ENCODE data around the gene KLHL1. TPM values are rescaled to one million over a fixed set of nuclear protein-coding genes. Genes with fewer than 3 reads are reported as not detected.

Gene KLHL1
- total and polyA plus RNA-seq, 12 donors: under 0.01 to 0.28 (median 0.08) TPM; not detected in 7

- Histone ChIP-seq H3K27me3 (no peaks in the 10 kb centered on the region), H3K9me3 (replicated peaks in 1 of 3) (no peaks in the 10 kb centered on the region), H3K27ac (no peak overlapping the region), H3K36me3 (replicated peaks in 1 of 2) (no peaks in the 10 kb centered on the region), H3K4me3 (no peak overlapping the region), H3K4me1 (replicated peaks in 1 of 2) (no peaks in the 10 kb centered on the region)
- intact Hi-C loops (cut with DNase I): no loop called here
- no peak for TF ChIP-seq POLR2A (IDR thresholded peaks at IDR 0.05)
- no peak for TF ChIP-seq CTCF (IDR thresholded peaks at IDR 0.05)
- WGBS, 4 donors: 58 to 68% (median 63%) methylated on average over 3 of the region's 3 CpGs
- DNase-seq: no peak
Measured at GRCh38 chr13:69690999-69691398, 417.3 kb downstream of the KLHL1 start.

- no peaks in the 10 kb centered on the region for H3K36me3 ChIP-seq (replicated peaks in 1 of 2)
- no peaks in the 10 kb centered on the region for H3K4me1 ChIP-seq (replicated peaks in 1 of 2)
- no peak overlapping the region for H3K4me3 ChIP-seq
- 61 to 69% (median 64%) methylated on average over 3 of the region's 3 CpGs for WGBS, 4 donors
- intact Hi-C loops (cut with DNase I): no loop called here
- no peak overlapping the region for H3K27ac ChIP-seq
- no peaks in the 10 kb centered on the region for H3K27me3 ChIP-seq
- no peaks in the 10 kb centered on the region for H3K9me3 ChIP-seq (replicated peaks in 1 of 3)
- TF ChIP-seq CTCF (IDR thresholded peaks at IDR 0.05) (no peak), POLR2A (IDR thresholded peaks at IDR 0.05) (no peak)
- DNase-seq: no peak
Measured at GRCh38 chr13:69683921-69684686, 424.1 kb downstream of the KLHL1 start.

GRCh38 chr13:69681722-69682121 is 426.5 kb downstream of the KLHL1 start:
- Histone ChIP-seq H3K27ac (no peak overlapping the region), H3K36me3 (replicated peaks in 1 of 2) (no peaks in the 10 kb centered on the region), H3K4me3 (no peak overlapping the region), H3K4me1 (replicated peaks in 1 of 2) (no peaks in the 10 kb centered on the region), H3K9me3 (replicated peaks in 1 of 3) (no peaks in the 10 kb centered on the region), H3K27me3 (no peaks in the 10 kb centered on the region)
- intact Hi-C loops (cut with DNase I): no loop called here
- WGBS, 4 donors: 53 to 63% (median 61%) methylated on average over 3 of the region's 3 CpGs
- TF ChIP-seq POLR2A (IDR thresholded peaks at IDR 0.05): no peak
- TF ChIP-seq CTCF (IDR thresholded peaks at IDR 0.05): no peak
- no peak for DNase-seq

- intact Hi-C loops (cut with DNase I): no loop called here
- no peak overlapping the region for H3K4me3 ChIP-seq
Measured at GRCh38 chr13:69677343-69677742, 430.9 kb downstream of the KLHL1 start.

More at GRCh38 chr13:69677343-69677742, 430.9 kb downstream of the KLHL1 start:
- WGBS, 4 donors: 71 to 83% (median 78%) methylated on average over 3 of the region's 3 CpGs
- H3K9me3 ChIP-seq (replicated peaks in 1 of 3): no peaks in the 10 kb centered on the region
- H3K36me3 ChIP-seq (replicated peaks in 1 of 2): no peaks in the 10 kb centered on the region
- H3K27me3 ChIP-seq: no peaks in the 10 kb centered on the region
- TF ChIP-seq POLR2A (IDR thresholded peaks at IDR 0.05) (no peak), CTCF (IDR thresholded peaks at IDR 0.05) (no peak)
- no peak overlapping the region for H3K27ac ChIP-seq
- no peaks in the 10 kb centered on the region for H3K4me1 ChIP-seq (replicated peaks in 1 of 2)
- no peak for DNase-seq

Measured in adrenal gland (tissue), 12 donors.